ENCODE results near the gene NFAT5. TPM values are rescaled to one million over a fixed set of nuclear protein-coding genes. Genes with fewer than 3 reads are reported as not detected.

NFAT5 gene
- total and polyA plus RNA-seq, 9 of the 15 experiments (the other 6 are each of a cell fraction or from before 2014, with no cell fraction given): 0.78 to 20.5 (median 12.4) TPM

DNA sequence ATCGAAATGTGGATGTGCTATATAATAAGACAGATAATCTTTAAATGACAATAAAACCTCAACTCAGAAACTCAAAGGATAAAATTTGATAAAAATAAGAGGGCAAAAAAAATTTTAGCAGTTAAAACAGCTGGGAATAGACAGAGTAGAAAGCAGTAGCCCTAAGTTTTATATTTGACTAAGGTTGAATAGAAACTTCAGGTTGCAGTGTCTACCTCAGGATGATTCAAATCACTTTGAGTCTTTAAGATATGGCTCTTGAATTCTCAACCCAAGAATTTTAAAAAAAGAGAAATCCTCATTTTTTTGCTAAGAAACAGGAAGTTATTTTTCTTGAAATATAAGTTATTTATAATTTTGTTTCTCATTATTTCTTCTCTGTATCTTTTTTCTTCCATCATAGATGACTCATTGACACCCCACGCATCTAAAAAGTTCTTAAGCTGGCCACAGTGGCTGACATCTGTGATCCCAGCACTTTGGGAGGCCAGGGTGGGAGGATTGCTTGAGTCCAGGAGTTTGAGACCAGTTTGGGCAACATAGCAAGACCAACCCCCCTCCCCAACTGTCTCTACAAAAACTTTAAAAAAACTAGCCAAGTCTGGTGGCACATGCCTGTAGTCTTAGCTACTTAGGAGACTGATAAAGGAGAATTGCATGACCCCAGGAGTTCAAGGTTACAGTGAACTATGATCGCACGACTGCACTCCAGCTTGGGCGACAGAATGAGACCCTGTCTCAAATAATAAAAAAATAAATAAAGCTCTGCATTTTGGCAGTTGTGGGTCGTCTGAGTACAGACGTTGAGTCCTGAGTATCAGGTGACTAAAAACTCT, 23.9 kb downstream of the NFAT5 start:
- in situ Hi-C loops (cut with MboI) (no loop called here), intact Hi-C loops (cut with micrococcal nuclease) (no loop called here)
- Histone ChIP-seq H3K79me2 (ENCODE audit: control insufficient read depth, insufficient read depth, low read length) (peaks cover 71% of the 10 kb centered on the region), H3K27me3 (ENCODE audit: control insufficient read depth in 2 of 2, insufficient read depth in 2 of 2, low read length in 2 of 2) (no peaks in the 10 kb centered on the region), H3K27ac (ENCODE audit: extremely low read depth, low read depth, low read length) (peak overlapping the region; percentile 46; the same call in 2 of the 3 replicates), H4K20me1 (replicated peaks; ENCODE audit: control insufficient read depth, insufficient read depth, low read length) (no peaks in the 10 kb centered on the region), H3K4me1 (replicated peaks in 1 of 2; ENCODE audit: control insufficient read depth in 2 of 2, insufficient read depth in 2 of 2, low read length in 2 of 2) (peaks cover 0 to 14% of the 10 kb centered on the region in 2 experiments; a peak in 3 of 5 replicates), H3K9ac (ENCODE audit: insufficient read depth in 1 of 2, low read depth in 2 of 2, low read length in 2 of 2) (no peak overlapping the region), H3K9me1 (ENCODE audit: control insufficient read depth, insufficient read depth, low read length) (no peaks in the 10 kb centered on the region), H2AFZ (ENCODE audit: low read depth, low read length) (no peak overlapping the region), H3K9me3 (replicated peaks; ENCODE audit: control insufficient read depth, insufficient read depth, low read depth, low read length) (no peaks in the 10 kb centered on the region), H3K4me2 (ENCODE audit: insufficient read depth, low read length) (no peak overlapping the region), H3K4me3 (no peak overlapping the region), H3K36me3 (ENCODE audit: control insufficient read depth, insufficient read depth, low read length) (peaks cover 3% of the 10 kb centered on the region; the same call in 1 of the 3 replicates)
- POLR2A ChIA-PET: interaction anchor here (1.0 to 1.6 kb wide), 3 partner anchors 11 to 23 kb away, joined by 3 read pairs; no protein-coding TSS in a partner anchor
- no TSS peak for BruUV-seq (replicated peaks)
- CTCF ChIA-PET (ENCODE audit: low intra/inter-chr PET ratio): no interaction called here
- FAIRE-seq (no peak), ATAC-seq (peak; percentile 57), DNase-seq (ENCODE audit: extremely low read depth in 1 of 4, low spot score in 3 of 4) (peak; percentile 20 to 65 (median 29))
- 28% methylated on average over 7 of the region's 7 CpGs for WGBS (ENCODE audit: insufficient coverage, low coverage, missing lambda C conversion rate)
- TF ChIP-seq, protein P1, sequence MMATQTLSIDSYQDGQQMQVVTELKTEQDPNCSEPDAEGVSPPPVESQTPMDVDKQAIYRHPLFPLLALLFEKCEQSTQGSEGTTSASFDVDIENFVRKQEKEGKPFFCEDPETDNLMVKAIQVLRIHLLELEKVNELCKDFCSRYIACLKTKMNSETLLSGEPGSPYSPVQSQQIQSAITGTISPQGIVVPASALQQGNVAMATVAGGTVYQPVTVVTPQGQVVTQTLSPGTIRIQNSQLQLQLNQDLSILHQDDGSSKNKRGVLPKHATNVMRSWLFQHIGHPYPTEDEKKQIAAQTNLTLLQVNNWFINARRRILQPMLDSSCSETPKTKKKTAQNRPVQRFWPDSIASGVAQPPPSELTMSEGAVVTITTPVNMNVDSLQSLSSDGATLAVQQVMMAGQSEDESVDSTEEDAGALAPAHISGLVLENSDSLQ (IDR thresholded peaks at IDR 0.05): peak; percentile 14; the same call in 1 of the 2 replicates
- TF ChIP-seq, protein P2, sequence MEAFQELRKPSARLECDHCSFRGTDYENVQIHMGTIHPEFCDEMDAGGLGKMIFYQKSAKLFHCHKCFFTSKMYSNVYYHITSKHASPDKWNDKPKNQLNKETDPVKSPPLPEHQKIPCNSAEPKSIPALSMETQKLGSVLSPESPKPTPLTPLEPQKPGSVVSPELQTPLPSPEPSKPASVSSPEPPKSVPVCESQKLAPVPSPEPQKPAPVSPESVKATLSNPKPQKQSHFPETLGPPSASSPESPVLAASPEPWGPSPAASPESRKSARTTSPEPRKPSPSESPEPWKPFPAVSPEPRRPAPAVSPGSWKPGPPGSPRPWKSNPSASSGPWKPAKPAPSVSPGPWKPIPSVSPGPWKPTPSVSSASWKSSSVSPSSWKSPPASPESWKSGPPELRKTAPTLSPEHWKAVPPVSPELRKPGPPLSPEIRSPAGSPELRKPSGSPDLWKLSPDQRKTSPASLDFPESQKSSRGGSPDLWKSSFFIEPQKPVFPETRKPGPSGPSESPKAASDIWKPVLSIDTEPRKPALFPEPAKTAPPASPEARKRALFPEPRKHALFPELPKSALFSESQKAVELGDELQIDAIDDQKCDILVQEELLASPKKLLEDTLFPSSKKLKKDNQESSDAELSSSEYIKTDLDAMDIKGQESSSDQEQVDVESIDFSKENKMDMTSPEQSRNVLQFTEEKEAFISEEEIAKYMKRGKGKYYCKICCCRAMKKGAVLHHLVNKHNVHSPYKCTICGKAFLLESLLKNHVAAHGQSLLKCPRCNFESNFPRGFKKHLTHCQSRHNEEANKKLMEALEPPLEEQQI (IDR thresholded peaks at IDR 0.05): peak; percentile 29; the same call in 1 of the 2 replicates
- 0 out of 2 replicates have a peak, but pooled peaks have one; percentile 48 for TF ChIP-seq ZNF644 (tag; IDR thresholded peaks at IDR 0.05; ENCODE audit: low read depth)
- TF ChIP-seq JUND (IDR thresholded peaks at IDR 0.05; ENCODE audit: borderline replicate concordance, low read depth, low read length): peak; percentile 86
- peak; percentile 70; the same call in 2 of the 3 replicates for TF ChIP-seq JUND (tag; IDR thresholded peaks at IDR 0.05; ENCODE audit: borderline replicate concordance, low read depth, low read length)
- peak; percentile 63 for TF ChIP-seq SMARCA4 (IDR thresholded peaks at IDR 0.05)
- TF ChIP-seq, protein P3, sequence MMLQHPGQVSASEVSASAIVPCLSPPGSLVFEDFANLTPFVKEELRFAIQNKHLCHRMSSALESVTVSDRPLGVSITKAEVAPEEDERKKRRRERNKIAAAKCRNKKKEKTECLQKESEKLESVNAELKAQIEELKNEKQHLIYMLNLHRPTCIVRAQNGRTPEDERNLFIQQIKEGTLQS (IDR thresholded peaks at IDR 0.05): peak; percentile 86
- TF ChIP-seq, protein P3 (CRISPR knock-in tag; conservative IDR thresholded peaks at IDR 0.05): no peak
- no peak for TF ChIP-seq NFYB (IDR thresholded peaks at IDR 0.05; ENCODE audit: extremely low read depth, insufficient read length)
- TF ChIP-seq ZFP36 (IDR thresholded peaks at IDR 0.05; ENCODE audit: low read depth, low read length, partially characterized antibody): no peak
- TF ChIP-seq, protein P4, sequence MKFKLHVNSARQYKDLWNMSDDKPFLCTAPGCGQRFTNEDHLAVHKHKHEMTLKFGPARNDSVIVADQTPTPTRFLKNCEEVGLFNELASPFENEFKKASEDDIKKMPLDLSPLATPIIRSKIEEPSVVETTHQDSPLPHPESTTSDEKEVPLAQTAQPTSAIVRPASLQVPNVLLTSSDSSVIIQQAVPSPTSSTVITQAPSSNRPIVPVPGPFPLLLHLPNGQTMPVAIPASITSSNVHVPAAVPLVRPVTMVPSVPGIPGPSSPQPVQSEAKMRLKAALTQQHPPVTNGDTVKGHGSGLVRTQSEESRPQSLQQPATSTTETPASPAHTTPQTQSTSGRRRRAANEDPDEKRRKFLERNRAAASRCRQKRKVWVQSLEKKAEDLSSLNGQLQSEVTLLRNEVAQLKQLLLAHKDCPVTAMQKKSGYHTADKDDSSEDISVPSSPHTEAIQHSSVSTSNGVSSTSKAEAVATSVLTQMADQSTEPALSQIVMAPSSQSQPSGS (CRISPR knock-in tag; IDR thresholded peaks at IDR 0.05): no peak
- peak; percentile 73 for TF ChIP-seq SMARCE1 (IDR thresholded peaks at IDR 0.05)
- TF ChIP-seq, protein P5, sequence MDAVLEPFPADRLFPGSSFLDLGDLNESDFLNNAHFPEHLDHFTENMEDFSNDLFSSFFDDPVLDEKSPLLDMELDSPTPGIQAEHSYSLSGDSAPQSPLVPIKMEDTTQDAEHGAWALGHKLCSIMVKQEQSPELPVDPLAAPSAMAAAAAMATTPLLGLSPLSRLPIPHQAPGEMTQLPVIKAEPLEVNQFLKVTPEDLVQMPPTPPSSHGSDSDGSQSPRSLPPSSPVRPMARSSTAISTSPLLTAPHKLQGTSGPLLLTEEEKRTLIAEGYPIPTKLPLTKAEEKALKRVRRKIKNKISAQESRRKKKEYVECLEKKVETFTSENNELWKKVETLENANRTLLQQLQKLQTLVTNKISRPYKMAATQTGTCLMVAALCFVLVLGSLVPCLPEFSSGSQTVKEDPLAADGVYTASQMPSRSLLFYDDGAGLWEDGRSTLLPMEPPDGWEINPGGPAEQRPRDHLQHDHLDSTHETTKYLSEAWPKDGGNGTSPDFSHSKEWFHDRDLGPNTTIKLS (IDR thresholded peaks at IDR 0.05; ENCODE audit: borderline replicate concordance, low read depth): no peak

Data from K562 (cell line).